CD8-positive, alpha-beta memory T cell (primary cell): ENCODE data around the gene UPK1B. TPM values are rescaled to one million over a fixed set of nuclear protein-coding genes. Genes with fewer than 3 reads are reported as not detected.

Experiments used
- CTCF ChIA-PET: fragments of 350-600 bp; sonication (Branson Sonifier 250); formaldehyde crosslinking; loops from one replicate; lab custom pipeline; 2021; ENCODE audit warnings: antibody characterized with exemption; lab: Charles Lee
- POLR2A ChIA-PET: fragments of 350-600 bp; sonication (Branson Sonifier 250); formaldehyde crosslinking; loops from one replicate; lab custom pipeline; 2021; ENCODE audit warnings: antibody characterized with exemption; lab: Charles Lee
- DNase-seq, 5 donors: peaks; one replicate each; pipeline versions ENCODE4 v3.0.0 to v3.0.0-alpha.2; 2020 to 2022; ENCODE audit warnings: mixed read lengths in 1 of 5
- H3K27ac ChIP-seq: one replicate; pipeline ENCODE4 v1.7.0; 2013; ENCODE audit warnings: low read depth, mild to moderate bottlenecking, low read length, moderate library complexity
- H3K27me3 ChIP-seq: 2 replicates; pipeline ENCODE4 v1.7.0; 2013; ENCODE audit warnings: low read length, mild to moderate bottlenecking; ENCODE audit not compliant: insufficient read depth, poor library complexity, severe bottlenecking
- H3K36me3 ChIP-seq: 2 replicates; pipeline ENCODE4 v1.7.0; 2013; ENCODE audit warnings: mild to moderate bottlenecking, low read length, moderate library complexity; ENCODE audit not compliant: insufficient read depth
- H3K4me1 ChIP-seq: 2 replicates; pipeline ENCODE4 v1.7.0; 2013; ENCODE audit warnings: mild to moderate bottlenecking, low read length, moderate library complexity; ENCODE audit not compliant: insufficient read depth
- H3K4me3 ChIP-seq: 2 replicates; pipeline ENCODE4 v1.7.0; 2013; ENCODE audit warnings: mild to moderate bottlenecking, low read length
- H3K9me3 ChIP-seq: 2 replicates; pipeline ENCODE4 v1.7.0; 2013; ENCODE audit warnings: mild to moderate bottlenecking, low read length
- H3K27ac Mint-ChIP-seq, 8 donors: one replicate each; pipeline ENCODE4 v1.8.0; 2020 to 2021; ENCODE audit warnings: mixed read lengths in 8 of 8, mild to moderate bottlenecking in 6 of 8, inconsistent platforms in 3 of 8, moderate library complexity in 3 of 8
- H3K27me3 Mint-ChIP-seq, 2 donors: one replicate each; pipeline ENCODE4 v1.8.0; 2020 to 2021; ENCODE audit warnings: mixed read lengths in 2 of 2, mild to moderate bottlenecking in 1 of 2, moderate library complexity in 1 of 2
- H3K36me3 Mint-ChIP-seq, 3 donors: one replicate each; pipeline ENCODE4 v1.8.0; 2020 to 2021; ENCODE audit warnings: mixed read lengths in 3 of 3, inconsistent platforms in 1 of 3, mild to moderate bottlenecking in 1 of 3
- H3K4me1 Mint-ChIP-seq, 3 donors: one replicate each; pipeline ENCODE4 v1.8.0; 2020 to 2021; ENCODE audit warnings: mixed read lengths in 3 of 3, inconsistent platforms in 1 of 3, mild to moderate bottlenecking in 1 of 3
- H3K4me3 Mint-ChIP-seq, 7 donors: one replicate each; pipeline ENCODE4 v1.8.0; 2020 to 2021; ENCODE audit warnings: mixed read lengths in 7 of 7, mild to moderate bottlenecking in 6 of 7, moderate library complexity in 4 of 7, inconsistent platforms in 2 of 7
- H3K9me3 Mint-ChIP-seq, 5 donors: one replicate each; pipeline ENCODE4 v1.8.0; 2020 to 2022; ENCODE audit warnings: mixed read lengths in 5 of 5, mild to moderate bottlenecking in 3 of 5, moderate library complexity in 2 of 5, inconsistent platforms in 1 of 5
- polyA plus RNA-seq: library from polyadenylated mRNA; unstranded; fragments of 300-500 nt; fragmentation: Illumina TruSeq; gene quantifications from one replicate; pipeline ENCODE4 v1.2.3, GENCODE V29; 2021
- total RNA-seq, 2 experiments: library from RNA; stranded (reverse); gene quantifications; one replicate each; pipeline ENCODE4 v1.2.3, GENCODE V29; 2021

Gene UPK1B
- total and polyA plus RNA-seq, 3 experiments from 2014 or later = not detected

DNA sequence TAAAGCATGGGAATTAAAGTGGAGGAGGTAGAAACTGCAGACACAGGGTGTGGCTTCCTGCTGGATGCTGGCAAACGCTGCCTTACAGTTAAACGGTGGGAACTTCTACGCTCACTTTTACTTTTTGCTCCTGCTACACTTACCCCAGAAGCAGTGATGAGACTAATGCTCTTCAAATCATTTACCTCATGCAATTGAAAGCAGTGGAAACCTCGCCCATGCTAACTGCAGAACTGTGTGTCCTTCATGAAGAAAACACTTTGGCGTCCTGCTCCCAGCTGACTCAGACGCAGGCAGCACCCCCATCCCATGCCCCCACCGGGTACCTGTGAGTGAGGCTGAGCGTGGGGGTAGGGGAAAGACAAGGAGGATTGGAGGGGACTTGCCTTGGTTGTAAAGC, 31.8 kb downstream of the UPK1B start:
- Mint-ChIP-seq H3K27me3 (no peaks in the 10 kb centered on the region), H3K4me1 (peaks cover 11 to 20% (median 18%) of the 10 kb centered on the region in 3 donors), H3K4me3 (no peak overlapping the region), H3K36me3 (peaks cover 0 to 15% (median 13%) of the 10 kb centered on the region in 3 donors), H3K27ac (no peak overlapping the region), H3K9me3 (peaks cover 0 to 6% (median 0%) of the 10 kb centered on the region in 5 donors)
- DNase-seq = no peak
- Histone ChIP-seq H3K27ac (no peak overlapping the region), H3K4me3 (no peak overlapping the region), H3K36me3 (no peaks in the 10 kb centered on the region), H3K27me3 (no peaks in the 10 kb centered on the region), H3K4me1 (peaks cover 40% of the 10 kb centered on the region), H3K9me3 (no peaks in the 10 kb centered on the region)
- ChIA-PET POLR2A (no interaction called here), CTCF (no interaction called here)

DNA sequence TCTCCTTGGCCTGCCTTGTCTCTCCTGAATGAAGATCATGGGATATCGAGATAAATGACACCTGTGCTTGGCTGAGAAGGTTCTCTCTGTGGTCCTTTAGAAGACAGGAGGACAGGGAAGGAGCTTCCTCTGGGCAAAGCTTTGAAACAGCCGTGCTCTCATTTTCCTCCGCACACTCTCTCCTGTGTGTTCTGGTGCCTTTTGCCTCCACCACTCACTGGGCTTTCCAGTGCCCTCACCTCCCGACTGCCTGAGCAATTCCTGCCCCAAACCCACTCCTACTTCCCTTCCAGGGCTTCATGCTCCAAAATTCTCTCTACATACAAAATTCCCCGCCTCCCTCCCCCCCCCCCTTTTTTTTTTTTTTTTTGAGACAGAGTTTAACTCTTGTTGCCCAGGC, 32.3 kb downstream of the UPK1B start:
- H3K36me3 Mint-ChIP-seq = peaks cover 3 to 20% (median 17%) of the 10 kb centered on the region in 3 donors
- no peaks in the 10 kb centered on the region for H3K27me3 ChIP-seq
- DNase-seq = no peak
- no peaks in the 10 kb centered on the region for H3K27me3 Mint-ChIP-seq
- H3K9me3 ChIP-seq = no peaks in the 10 kb centered on the region
- H3K36me3 ChIP-seq = no peaks in the 10 kb centered on the region
- peak overlapping the region in 1 of 8 donors; percentile 48 for H3K27ac Mint-ChIP-seq
- H3K4me3 Mint-ChIP-seq = no peak overlapping the region
- ChIA-PET CTCF (no interaction called here), POLR2A (no interaction called here)
- peaks cover 0 to 6% (median 0%) of the 10 kb centered on the region in 5 donors for H3K9me3 Mint-ChIP-seq
- H3K27ac ChIP-seq = no peak overlapping the region
- H3K4me1 ChIP-seq = peaks cover 40% of the 10 kb centered on the region
- no peak overlapping the region for H3K4me3 ChIP-seq
- H3K4me1 Mint-ChIP-seq = peaks cover 11 to 20% (median 19%) of the 10 kb centered on the region in 3 donors

GRCh38 chr3:119206611-119207511, 33.5 kb downstream of the UPK1B start:
- peak overlapping the region in 1 of 7 donors; percentile 8 for H3K4me3 Mint-ChIP-seq
- peaks cover 8 to 28% (median 22%) of the 10 kb centered on the region in 3 donors for H3K36me3 Mint-ChIP-seq
- H3K4me1 ChIP-seq = peaks cover 40% of the 10 kb centered on the region
- H3K9me3 ChIP-seq = no peaks in the 10 kb centered on the region
- peak overlapping the region in 2 of 8 donors; percentile 17 to 46 for H3K27ac Mint-ChIP-seq
- POLR2A ChIA-PET = no interaction called here
- no peaks in the 10 kb centered on the region for H3K27me3 ChIP-seq
- no peak overlapping the region for H3K4me3 ChIP-seq
- H3K27ac ChIP-seq = no peak overlapping the region
- no peak for DNase-seq
- H3K4me1 Mint-ChIP-seq = peaks cover 11 to 20% (median 19%) of the 10 kb centered on the region in 3 donors
- H3K27me3 Mint-ChIP-seq = no peaks in the 10 kb centered on the region
- peaks cover 0 to 6% (median 0%) of the 10 kb centered on the region in 5 donors for H3K9me3 Mint-ChIP-seq
- CTCF ChIA-PET = no interaction called here
- H3K36me3 ChIP-seq = no peaks in the 10 kb centered on the region

DNA sequence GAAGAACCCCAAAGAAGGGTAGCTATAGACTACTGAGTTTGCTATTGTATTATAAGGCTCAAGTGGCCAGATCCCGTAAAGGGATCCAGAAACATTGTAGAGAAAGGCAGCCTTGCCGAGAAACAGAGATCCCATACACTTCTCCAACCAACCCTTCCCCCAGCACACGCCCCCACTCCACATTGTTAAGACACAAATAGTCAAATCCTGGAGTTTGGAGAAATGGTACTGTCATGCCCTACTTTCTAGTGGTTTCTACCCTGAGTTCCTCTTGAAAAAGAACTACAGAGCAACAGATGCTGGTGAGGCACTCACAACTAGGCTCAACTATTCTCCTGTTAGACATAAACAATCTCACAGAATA, 34.1 kb downstream of the UPK1B start:
- no peak for DNase-seq
- peaks cover 0 to 6% (median 0%) of the 10 kb centered on the region in 5 donors for H3K9me3 Mint-ChIP-seq
- peaks cover 3% of the 10 kb centered on the region for H3K36me3 ChIP-seq
- H3K4me3 Mint-ChIP-seq = peak overlapping the region in 1 of 7 donors; percentile 8
- peaks cover 11 to 20% (median 19%) of the 10 kb centered on the region in 3 donors for H3K4me1 Mint-ChIP-seq
- ChIA-PET CTCF (no interaction called here), POLR2A (no interaction called here)
- peak overlapping the region in 3 of 8 donors; percentile 28 to 46 (median 29) for H3K27ac Mint-ChIP-seq
- no peak overlapping the region for H3K27ac ChIP-seq
- H3K4me3 ChIP-seq = no peak overlapping the region
- no peaks in the 10 kb centered on the region for H3K27me3 ChIP-seq
- H3K27me3 Mint-ChIP-seq = no peaks in the 10 kb centered on the region
- no peaks in the 10 kb centered on the region for H3K9me3 ChIP-seq
- peaks cover 40% of the 10 kb centered on the region for H3K4me1 ChIP-seq
- H3K36me3 Mint-ChIP-seq = peaks cover 8 to 34% (median 26%) of the 10 kb centered on the region in 3 donors

DNA sequence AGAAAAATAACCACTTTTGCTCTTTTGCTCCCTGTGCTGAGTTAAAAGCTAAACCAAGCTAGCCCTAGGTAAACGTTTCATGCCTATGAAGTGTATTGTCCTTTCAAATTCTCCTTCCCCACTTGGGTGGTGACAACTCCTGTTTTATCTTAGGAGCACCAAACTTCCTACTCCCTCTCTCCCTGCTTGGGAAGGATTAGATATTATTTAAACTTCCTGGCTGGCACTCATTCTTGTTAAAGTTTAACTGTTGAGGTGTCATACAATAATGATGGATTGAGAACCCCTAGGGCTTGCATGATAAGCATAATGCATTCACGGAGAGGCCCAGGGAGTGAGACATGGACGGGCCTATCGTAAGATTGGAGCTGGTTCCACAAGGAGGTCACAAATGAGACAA, 37.8 kb downstream of the UPK1B start:
- Mint-ChIP-seq H3K9me3 (no peaks in the 10 kb centered on the region), H3K27me3 (no peaks in the 10 kb centered on the region), H3K27ac (peak overlapping the region in 1 of 8 donors; percentile 8), H3K4me1 (peaks cover 11 to 34% (median 17%) of the 10 kb centered on the region in 3 donors), H3K36me3 (peaks cover 12 to 67% (median 40%) of the 10 kb centered on the region in 3 donors), H3K4me3 (no peak overlapping the region)
- POLR2A ChIA-PET = no interaction called here
- Histone ChIP-seq H3K27me3 (no peaks in the 10 kb centered on the region), H3K27ac (no peak overlapping the region), H3K36me3 (peaks cover 19% of the 10 kb centered on the region), H3K4me3 (no peak overlapping the region), H3K9me3 (no peaks in the 10 kb centered on the region), H3K4me1 (peaks cover 23% of the 10 kb centered on the region)
- no peak for DNase-seq
- CTCF ChIA-PET = interaction anchor here (1.4 kb wide), 1 partner anchor 30 kb away, joined by 6 read pairs; no protein-coding TSS in a partner anchor

DNA sequence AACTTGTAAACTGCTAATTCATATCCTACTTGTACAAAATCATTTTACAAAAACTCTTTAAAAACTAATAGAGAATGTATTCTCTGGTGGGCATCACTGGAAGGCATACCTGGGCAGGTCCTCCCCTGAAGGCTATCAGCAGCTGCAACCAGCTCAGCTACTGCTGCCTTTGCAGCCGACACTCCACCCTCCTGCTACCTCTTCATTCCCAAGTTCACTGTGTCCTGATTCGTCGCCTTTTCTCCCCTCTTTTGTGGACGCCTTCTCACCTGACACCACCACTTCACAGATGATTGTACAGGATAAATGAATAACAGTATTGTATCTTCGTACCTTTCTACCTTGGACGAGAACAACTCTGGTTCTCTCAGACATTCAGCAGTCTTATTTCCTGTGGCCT, 38.4 kb downstream of the UPK1B start:
- peaks cover 11 to 34% (median 15%) of the 10 kb centered on the region in 3 donors for H3K4me1 Mint-ChIP-seq
- ChIA-PET CTCF (interaction anchor here (1.4 kb wide), 1 partner anchor 30 kb away, joined by 6 read pairs; no protein-coding TSS in a partner anchor), POLR2A (no interaction called here)
- no peak overlapping the region for H3K27ac ChIP-seq
- H3K27ac Mint-ChIP-seq = peak overlapping the region in 2 of 8 donors; percentile 14 to 30
- H3K27me3 ChIP-seq = no peaks in the 10 kb centered on the region
- no peaks in the 10 kb centered on the region for H3K9me3 ChIP-seq
- H3K36me3 Mint-ChIP-seq = peaks cover 12 to 72% (median 41%) of the 10 kb centered on the region in 3 donors
- H3K9me3 Mint-ChIP-seq = no peaks in the 10 kb centered on the region
- peaks cover 17% of the 10 kb centered on the region for H3K4me1 ChIP-seq
- DNase-seq = no peak
- no peaks in the 10 kb centered on the region for H3K27me3 Mint-ChIP-seq
- H3K4me3 Mint-ChIP-seq = no peak overlapping the region
- peaks cover 19% of the 10 kb centered on the region for H3K36me3 ChIP-seq
- H3K4me3 ChIP-seq = no peak overlapping the region

DNA sequence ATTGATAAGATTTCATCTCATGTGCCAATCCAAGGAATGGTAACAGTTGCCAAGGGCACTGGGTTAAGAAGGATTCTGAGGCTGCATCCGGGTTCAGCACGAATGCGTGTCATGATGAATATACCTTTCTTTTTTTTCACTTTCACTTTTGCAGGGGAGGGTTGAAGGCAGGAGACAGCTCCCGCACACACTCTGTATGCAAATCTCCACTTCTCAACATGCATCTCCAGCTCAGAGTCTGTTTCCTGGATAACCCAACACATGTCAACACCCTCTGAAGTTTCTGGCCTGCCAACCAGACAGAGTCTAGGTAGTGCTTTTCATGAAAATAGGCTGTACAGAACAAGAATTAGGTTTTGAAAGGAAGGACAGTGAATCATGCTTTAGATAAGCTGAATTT, 45.7 kb downstream of the UPK1B start:
- POLR2A ChIA-PET = no interaction called here
- Mint-ChIP-seq H3K27me3 (no peaks in the 10 kb centered on the region), H3K27ac (peak overlapping the region in 7 of 8 donors; percentile 55 to 93 (median 84)), H3K9me3 (no peaks in the 10 kb centered on the region), H3K4me1 (peaks cover 22 to 53% (median 22%) of the 10 kb centered on the region in 3 donors), H3K4me3 (peak overlapping the region in 5 of 7 donors; percentile 27 to 49 (median 40)), H3K36me3 (peaks cover 14 to 89% (median 39%) of the 10 kb centered on the region in 3 donors)
- H3K36me3 ChIP-seq = peaks cover 28% of the 10 kb centered on the region
- no peaks in the 10 kb centered on the region for H3K27me3 ChIP-seq
- CTCF ChIA-PET = interaction anchor here (1.7 kb wide), 1 partner anchor 22 kb away, joined by 8 read pairs; the partner anchor contains the start of gene B4GALT4
- no peak overlapping the region for H3K27ac ChIP-seq
- peak overlapping the region; percentile 11 for H3K4me3 ChIP-seq
- H3K4me1 ChIP-seq = peaks cover 21% of the 10 kb centered on the region
- no peaks in the 10 kb centered on the region for H3K9me3 ChIP-seq
- DNase-seq = peak in 2 of 5 donors; percentile 17 to 25

GRCh38 chr3:119220198-119220597, 46.8 kb downstream of the UPK1B start:
- Mint-ChIP-seq H3K27ac (peak overlapping the region in 3 of 8 donors; percentile 43 to 83 (median 81)), H3K36me3 (peaks cover 14 to 84% (median 36%) of the 10 kb centered on the region in 3 donors), H3K4me3 (no peak overlapping the region), H3K9me3 (no peaks in the 10 kb centered on the region), H3K4me1 (peaks cover 22 to 45% (median 22%) of the 10 kb centered on the region in 3 donors), H3K27me3 (no peaks in the 10 kb centered on the region)
- Histone ChIP-seq H3K4me3 (no peak overlapping the region), H3K27me3 (no peaks in the 10 kb centered on the region), H3K9me3 (no peaks in the 10 kb centered on the region), H3K4me1 (peaks cover 26% of the 10 kb centered on the region), H3K27ac (no peak overlapping the region), H3K36me3 (peaks cover 25% of the 10 kb centered on the region)
- ChIA-PET CTCF (interaction anchor here (0.8 to 1.7 kb wide), 2 partner anchors 21 to 335 kb away, joined by 3 to 8 read pairs; partner anchors contain the start of gene B4GALT4), POLR2A (no interaction called here)
- no peak for DNase-seq
